DOHH2 (cell line): ENCODE results near the gene GREB1.

Experiments
- EZH2phosphoT487 ChIP-seq: fragments of 200-600 bp; sonication (generic); IDR thresholded peaks from 2 replicates; pipeline ENCODE4 v1.6.1; 2017; ENCODE audit warnings: borderline replicate concordance, mild to moderate bottlenecking, antibody characterized with exemption, low read length, moderate library complexity, mixed read lengths
- TF ChIP-seq, protein P1 (sequence below): fragments of 200-600 bp; sonication (generic); IDR thresholded peaks from one replicate; pipeline ENCODE4 v1.5.1; 2014; ENCODE audit warnings: antibody characterized with exemption, mild to moderate bottlenecking, low read depth, low read length; ENCODE audit not compliant: poor library complexity, severe bottlenecking

DNA sequence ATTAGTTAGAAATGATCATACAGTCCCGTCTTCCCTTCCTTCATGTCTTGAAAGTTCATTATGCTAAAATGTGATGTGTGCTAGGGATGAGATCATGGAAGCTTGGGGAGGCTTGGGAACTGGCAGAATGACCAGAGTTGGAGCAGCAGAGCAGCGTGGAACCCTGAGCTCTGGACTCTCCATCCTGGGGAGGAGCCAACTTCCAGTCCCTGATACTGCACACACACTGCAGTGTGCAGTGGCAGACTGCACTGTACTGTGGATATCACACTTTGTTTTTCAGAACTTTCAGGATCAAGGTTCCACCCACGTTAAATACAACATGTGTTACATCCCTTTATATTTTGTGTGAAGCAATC, 27.3 kb upstream of the GREB1 start:
- TF ChIP-seq, protein P1, sequence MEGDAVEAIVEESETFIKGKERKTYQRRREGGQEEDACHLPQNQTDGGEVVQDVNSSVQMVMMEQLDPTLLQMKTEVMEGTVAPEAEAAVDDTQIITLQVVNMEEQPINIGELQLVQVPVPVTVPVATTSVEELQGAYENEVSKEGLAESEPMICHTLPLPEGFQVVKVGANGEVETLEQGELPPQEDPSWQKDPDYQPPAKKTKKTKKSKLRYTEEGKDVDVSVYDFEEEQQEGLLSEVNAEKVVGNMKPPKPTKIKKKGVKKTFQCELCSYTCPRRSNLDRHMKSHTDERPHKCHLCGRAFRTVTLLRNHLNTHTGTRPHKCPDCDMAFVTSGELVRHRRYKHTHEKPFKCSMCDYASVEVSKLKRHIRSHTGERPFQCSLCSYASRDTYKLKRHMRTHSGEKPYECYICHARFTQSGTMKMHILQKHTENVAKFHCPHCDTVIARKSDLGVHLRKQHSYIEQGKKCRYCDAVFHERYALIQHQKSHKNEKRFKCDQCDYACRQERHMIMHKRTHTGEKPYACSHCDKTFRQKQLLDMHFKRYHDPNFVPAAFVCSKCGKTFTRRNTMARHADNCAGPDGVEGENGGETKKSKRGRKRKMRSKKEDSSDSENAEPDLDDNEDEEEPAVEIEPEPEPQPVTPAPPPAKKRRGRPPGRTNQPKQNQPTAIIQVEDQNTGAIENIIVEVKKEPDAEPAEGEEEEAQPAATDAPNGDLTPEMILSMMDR = no peak
- no peak for TF ChIP-seq EZH2phosphoT487
